Renal cortex interstitium (tissue), 15 donors: ENCODE data around the gene FAT1. TPM values are rescaled to one million over a fixed set of nuclear protein-coding genes. Genes with fewer than 3 reads are reported as not detected.
A peak's percentile ranks its signal among the peaks of the same experiment; 100 is the strongest.
"Not testable (repeated sequence)": the region's sequence is repeated elsewhere in the genome, so short reads cannot be mapped to it uniquely, and the experiment has no call there.

Source experiments
- DNase-seq, 11 donors: peaks; one replicate each; pipeline ENCODE4 v3.0.0-alpha.2; 2013; ENCODE audit warnings: low read depth in 9 of 11, low spot score in 4 of 11; ENCODE audit errors: extremely low read depth in 1 of 11
- long read RNA-seq, 16 experiments: transcript quantifications; one replicate each; lab custom pipeline, GENCODE V29; 2026
- polyA plus RNA-seq, 3 donors: library from polyadenylated mRNA; unstranded; fragments of 120-200 nt; gene quantifications; one replicate each; pipeline ENCODE4 v1.2.1, GENCODE V29; 2013; ENCODE audit not compliant: insufficient read length in 3 of 3

The FAT1 gene
- polyA plus RNA-seq: 100 to 1,000 TPM; 219 to 279 (median 224) TPM
- long read RNA-seq, donor 1, transcript FAT1-208 (2 exons, 1,852 nt): major isoform, 6 of 17 reads
- long read RNA-seq, donor 1, transcript FAT1-202 (3 exons, 2,224 nt): minor isoform, 5 of 17 reads
- long read RNA-seq, donor 1, partial matches to known transcripts: 6 of 17 reads
- long read RNA-seq, donor 1, other reads (novel, unspliced or antisense): 0 of 17 reads
- long read RNA-seq, donor 2, transcript FAT1-208 (2 exons, 1,852 nt): minor isoform, 6 of 28 reads
- long read RNA-seq, donor 2, transcript FAT1-202 (3 exons, 2,224 nt): major isoform, 13 of 28 reads
- long read RNA-seq, donor 2, partial matches to known transcripts: 5 of 28 reads
- long read RNA-seq, donor 2, other reads (novel, unspliced or antisense): 0 of 28 reads
- long read RNA-seq, donor 3, transcript FAT1-202 (3 exons, 2,224 nt): major isoform, 9 of 38 reads
- long read RNA-seq, donor 3, transcript FAT1-208 (2 exons, 1,852 nt): minor isoform, 7 of 38 reads
- long read RNA-seq, donor 3, partial matches to known transcripts: 20 of 38 reads
- long read RNA-seq, donor 3, other reads (novel, unspliced or antisense): 0 of 38 reads
- long read RNA-seq, donor 4, transcript FAT1-208 (2 exons, 1,852 nt): major isoform, 8 of 16 reads
- long read RNA-seq, donor 4, partial matches to known transcripts: 5 of 16 reads
- long read RNA-seq, donor 4, other reads (novel, unspliced or antisense): 0 of 16 reads
- long read RNA-seq, donor 5: 0 reads
- long read RNA-seq, donor 6, transcript FAT1-208 (2 exons, 1,852 nt): minor isoform, 11 of 76 reads
- long read RNA-seq, donor 6, transcript FAT1-202 (3 exons, 2,224 nt): major isoform, 18 of 76 reads
- long read RNA-seq, donor 6, partial matches to known transcripts: 42 of 76 reads
- long read RNA-seq, donor 6, other reads (novel, unspliced or antisense): 0 of 76 reads
- long read RNA-seq, donor 7, transcript FAT1-208 (2 exons, 1,852 nt): minor isoform, 7 of 23 reads
- long read RNA-seq, donor 7, transcript FAT1-202 (3 exons, 2,224 nt): major isoform, 10 of 23 reads
- long read RNA-seq, donor 7, partial matches to known transcripts: 5 of 23 reads
- long read RNA-seq, donor 7, other reads (novel, unspliced or antisense): 0 of 23 reads
- long read RNA-seq, donor 8: 0 reads
- long read RNA-seq, donor 9, transcript FAT1-202 (3 exons, 2,224 nt): major isoform, 9 of 31 reads
- long read RNA-seq, donor 9, transcript FAT1-208 (2 exons, 1,852 nt): minor isoform, 5 of 31 reads
- long read RNA-seq, donor 9, partial matches to known transcripts: 17 of 31 reads
- long read RNA-seq, donor 9, other reads (novel, unspliced or antisense): 0 of 31 reads
- long read RNA-seq, donor 10, transcript FAT1-202 (3 exons, 2,224 nt): major isoform, 11 of 21 reads
- long read RNA-seq, donor 10, transcript FAT1-208 (2 exons, 1,852 nt): minor isoform, 7 of 21 reads
- long read RNA-seq, donor 10, partial matches to known transcripts: 0 of 21 reads
- long read RNA-seq, donor 10, other reads (novel, unspliced or antisense): 0 of 21 reads
- long read RNA-seq, donor 11, transcript FAT1-208 (2 exons, 1,852 nt): minor isoform, 5 of 22 reads
- long read RNA-seq, donor 11, transcript FAT1-202 (3 exons, 2,224 nt): major isoform, 7 of 22 reads
- long read RNA-seq, donor 11, partial matches to known transcripts: 8 of 22 reads
- long read RNA-seq, donor 11, other reads (novel, unspliced or antisense): 0 of 22 reads
- long read RNA-seq, donor 12, full-length matches to known transcripts: 7 of 7 reads
- long read RNA-seq, donor 12, partial matches to known transcripts: 0 of 7 reads
- long read RNA-seq, donor 12, other reads (novel, unspliced or antisense): 0 of 7 reads
- long read RNA-seq, donor 13: 0 reads
- long read RNA-seq, donor 14, transcript FAT1-202 (3 exons, 2,224 nt): major isoform, 8 of 11 reads
- long read RNA-seq, donor 14, partial matches to known transcripts: 0 of 11 reads
- long read RNA-seq, donor 14, other reads (novel, unspliced or antisense): 0 of 11 reads
- long read RNA-seq, donor 15, transcript FAT1-202 (3 exons, 2,224 nt): major isoform, 8 of 20 reads
- long read RNA-seq, donor 15, partial matches to known transcripts: 6 of 20 reads
- long read RNA-seq, donor 15, other reads (novel, unspliced or antisense): 0 of 20 reads
- long read RNA-seq, donor 16, transcript FAT1-208 (2 exons, 1,852 nt): major isoform, 25 of 108 reads
- long read RNA-seq, donor 16, transcript FAT1-202 (3 exons, 2,224 nt): minor isoform, 13 of 108 reads
- long read RNA-seq, donor 16, partial matches to known transcripts: 70 of 108 reads
- long read RNA-seq, donor 16, other reads (novel, unspliced or antisense): 0 of 108 reads

DNA sequence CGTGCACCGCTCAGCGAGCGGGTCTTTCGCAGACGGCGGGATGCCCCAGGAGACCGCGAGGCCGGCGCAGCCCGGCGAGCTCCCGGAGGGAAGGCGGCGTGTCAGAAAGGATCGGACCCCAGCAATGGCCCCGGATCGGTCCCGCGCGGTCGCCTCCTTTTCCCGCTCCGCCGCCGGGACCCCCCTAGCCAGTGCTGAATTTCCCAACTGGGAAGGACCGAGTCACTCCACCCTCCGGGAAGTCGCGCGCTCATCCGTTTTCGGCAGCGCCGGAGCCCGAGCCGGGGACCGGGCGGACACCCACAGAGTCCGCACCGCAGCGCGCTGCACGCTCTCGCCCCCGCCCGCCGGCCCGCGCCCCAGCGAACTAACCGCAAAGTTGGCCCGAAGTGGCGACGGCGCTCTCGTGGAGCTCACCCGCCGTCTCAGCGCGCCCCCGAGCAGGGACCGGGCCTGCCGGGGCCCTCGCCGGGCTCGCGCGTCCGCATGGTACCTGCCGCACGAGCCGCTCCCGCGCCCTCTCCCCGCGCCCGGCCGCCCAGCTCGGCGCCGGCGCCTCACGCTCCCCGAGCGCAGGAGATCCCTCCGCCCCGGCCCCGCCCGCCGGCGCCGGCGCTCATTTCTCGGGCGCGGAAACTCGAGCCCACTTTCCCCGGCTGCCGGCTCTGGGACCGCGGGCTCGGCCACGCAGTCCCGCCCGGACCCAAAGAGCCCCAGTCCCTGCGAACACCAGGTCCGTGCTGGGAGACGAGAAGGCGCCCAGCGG is at the start of gene FAT1:
TSS of gene FAT1 (minus strand) at position 565 of the 766 bp plus-strand sequence. CDS start 14,029 bp downstream, outside the sequence.
- DNase-seq: peak in 9 of 11 donors; percentile 58 to 84 (median 79)

DNA sequence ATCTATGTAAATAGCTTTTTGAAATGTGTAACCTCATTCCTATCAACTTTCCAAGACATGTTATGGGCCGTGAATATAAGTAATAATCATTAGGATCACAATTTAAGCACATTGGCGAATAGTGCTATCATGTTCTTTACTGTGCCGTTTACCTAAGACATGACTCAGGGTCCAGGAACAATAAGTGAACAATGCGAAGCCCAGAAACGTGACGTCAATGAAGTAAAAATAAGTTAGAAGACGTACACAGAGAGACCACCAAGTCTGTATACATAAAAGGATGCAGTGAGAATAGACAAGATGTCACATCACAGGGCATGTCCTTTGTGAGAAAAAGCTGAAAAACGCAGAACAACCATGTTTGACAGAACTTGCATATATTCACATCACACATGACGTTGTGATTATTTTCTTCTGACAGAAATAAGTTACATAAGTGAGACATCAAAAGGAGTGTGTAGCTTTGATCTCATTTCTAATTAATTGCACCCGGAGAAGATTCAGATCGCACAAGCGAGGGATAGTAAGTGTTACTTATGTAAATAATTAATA is 49.4 kb upstream of the FAT1 start:
- DNase-seq: no peak

DNA sequence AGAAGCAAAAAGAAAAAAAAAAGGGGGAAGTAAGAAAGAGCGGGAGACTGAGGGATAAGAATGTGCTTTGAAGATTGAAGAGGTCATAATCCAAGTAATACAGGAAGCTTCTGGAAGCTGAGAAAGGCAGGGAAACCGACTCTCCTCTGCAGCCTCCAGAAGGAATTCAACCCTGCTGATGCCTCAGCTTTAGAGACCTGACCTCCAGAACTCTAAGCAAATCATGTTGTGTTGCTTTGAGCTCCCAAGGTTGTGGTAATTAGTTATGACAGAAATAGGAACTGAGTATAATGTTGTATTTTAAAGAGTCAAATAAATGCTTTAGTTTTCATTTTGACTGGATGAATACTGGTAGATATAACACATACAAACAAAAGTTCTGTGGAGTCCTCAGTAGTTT is 48.0 kb upstream of the FAT1 start:
- DNase-seq: no peak

- DNase-seq: no peak
Observed at GRCh38 chr4:186770481-186771175, 47.0 kb upstream of the FAT1 start.

DNA sequence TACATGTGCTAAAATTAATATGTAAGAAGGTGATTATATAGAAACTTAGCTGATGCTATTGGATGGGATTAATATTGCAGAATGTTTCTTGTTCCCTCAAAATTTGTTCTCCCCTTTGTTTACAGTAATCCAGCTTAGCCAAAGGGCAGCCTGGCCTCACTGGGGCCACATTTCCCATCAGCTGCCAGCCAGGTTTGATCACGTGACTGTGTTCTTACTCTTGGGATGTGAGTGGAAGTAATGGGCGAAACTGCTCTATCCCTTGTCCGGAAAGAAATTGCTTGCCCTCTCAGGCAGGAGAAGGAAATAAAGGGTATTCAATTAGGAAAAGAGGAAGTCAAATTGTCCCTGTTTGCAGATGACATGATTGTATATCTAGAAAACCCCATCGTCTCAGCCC is 44.1 kb upstream of the FAT1 start:
- DNase-seq: no peak

DNA sequence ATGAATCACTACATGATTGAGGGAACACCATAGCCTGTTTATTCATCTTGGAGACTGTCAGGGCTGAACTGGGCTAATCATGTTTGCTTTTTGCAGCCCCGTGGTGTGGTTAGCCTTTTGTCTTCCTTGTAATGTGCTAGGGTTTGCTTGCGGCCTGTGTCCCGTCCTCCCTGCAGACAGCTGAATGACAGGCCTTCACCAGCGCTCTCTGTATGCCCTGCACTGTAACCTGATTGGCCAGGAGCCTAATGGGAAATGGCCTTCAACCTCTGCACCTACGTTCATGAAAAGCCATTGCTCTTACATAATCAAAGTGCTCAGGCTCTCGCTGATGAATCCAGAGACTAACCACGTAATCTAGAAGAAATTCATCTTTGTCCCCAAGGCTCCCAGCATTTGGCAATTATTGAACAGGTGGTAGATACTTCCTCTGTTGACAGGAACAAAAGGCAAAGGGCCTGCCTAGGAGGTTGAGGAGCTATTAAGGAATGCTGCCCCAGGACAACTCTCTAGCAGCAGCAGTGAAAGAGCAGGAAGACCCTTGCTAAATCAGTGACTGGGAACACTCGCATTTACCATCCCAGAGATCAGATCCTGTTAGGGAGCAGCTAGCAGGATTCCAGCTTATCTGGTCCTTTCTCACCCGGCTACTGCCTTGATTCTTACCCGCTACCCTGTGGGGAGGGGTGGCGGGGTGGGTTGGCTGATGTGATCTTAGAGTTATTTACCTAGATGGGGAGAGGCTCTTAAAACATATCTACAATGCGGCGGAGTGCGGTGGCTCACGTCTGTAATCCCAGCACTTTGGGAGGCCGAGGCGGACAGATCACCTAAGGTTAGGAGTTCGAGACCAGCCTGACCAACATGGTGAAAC is 42.3 kb upstream of the FAT1 start:
- DNase-seq: no peak

DNA sequence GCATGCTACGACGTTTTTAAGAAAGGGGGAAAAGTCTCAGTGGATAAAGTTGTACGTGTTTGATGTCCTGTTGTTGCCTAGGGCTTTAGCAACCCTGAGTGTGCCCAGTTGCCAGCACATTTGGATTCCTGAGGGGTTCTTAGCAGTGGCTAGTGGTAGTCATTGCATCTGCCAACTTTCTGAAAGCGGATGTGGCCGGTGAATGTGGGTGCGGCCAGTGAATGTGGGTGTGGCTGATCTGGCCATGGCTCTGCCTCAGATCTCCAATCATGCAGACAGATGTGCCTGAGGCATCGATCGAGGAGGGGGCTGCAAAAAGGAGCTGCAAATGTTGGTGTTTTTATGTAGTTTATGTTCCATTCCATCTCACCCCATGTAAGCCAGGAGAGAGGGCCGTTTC is 41.5 kb upstream of the FAT1 start:
- no peak for DNase-seq

DNA sequence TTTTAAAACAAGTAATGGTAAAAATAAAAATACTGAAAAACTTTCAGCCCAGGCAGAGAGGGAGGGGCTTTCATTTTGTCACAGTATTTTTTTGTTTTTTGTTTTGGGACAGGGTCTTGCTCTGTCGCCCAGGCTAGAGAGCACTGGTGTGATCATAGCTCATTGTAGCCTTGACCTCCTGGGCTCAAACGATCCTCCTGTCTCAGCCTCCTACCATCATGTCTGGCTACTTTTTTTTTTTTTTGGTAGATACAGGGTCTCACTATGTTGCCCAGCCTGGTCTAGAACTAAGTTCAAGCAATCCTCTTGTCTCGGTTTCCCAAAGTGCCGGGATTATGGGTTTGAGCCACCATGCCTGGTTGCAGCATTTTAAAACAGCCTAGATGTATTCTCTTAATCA is 40.8 kb upstream of the FAT1 start:
- no peak for DNase-seq

GRCh38 chr4:186762865-186763264 is 39.2 kb upstream of the FAT1 start:
- no peak for DNase-seq

DNA sequence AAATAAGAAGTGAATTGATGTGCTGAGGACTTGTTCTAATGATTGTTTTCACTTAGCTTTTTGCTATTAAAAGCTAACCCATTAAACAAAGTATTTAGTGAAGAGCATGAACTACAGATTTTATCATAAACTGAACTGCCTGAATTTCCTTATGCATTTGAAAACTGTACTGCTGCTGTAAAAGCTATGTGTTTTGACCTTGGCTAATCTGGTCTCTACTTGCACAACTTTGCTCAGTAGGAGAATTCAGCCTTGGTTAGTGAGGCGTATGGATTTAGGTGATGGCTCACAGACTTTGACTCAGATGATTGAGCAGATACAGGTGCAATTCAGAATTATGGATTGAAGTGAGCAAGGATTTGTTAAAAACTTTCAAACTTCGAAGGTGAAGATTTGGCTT is 38.7 kb upstream of the FAT1 start:
- no peak for DNase-seq

GRCh38 chr4:186761956-186762355 is 38.3 kb upstream of the FAT1 start:
- not testable (repeated sequence) for DNase-seq

DNA sequence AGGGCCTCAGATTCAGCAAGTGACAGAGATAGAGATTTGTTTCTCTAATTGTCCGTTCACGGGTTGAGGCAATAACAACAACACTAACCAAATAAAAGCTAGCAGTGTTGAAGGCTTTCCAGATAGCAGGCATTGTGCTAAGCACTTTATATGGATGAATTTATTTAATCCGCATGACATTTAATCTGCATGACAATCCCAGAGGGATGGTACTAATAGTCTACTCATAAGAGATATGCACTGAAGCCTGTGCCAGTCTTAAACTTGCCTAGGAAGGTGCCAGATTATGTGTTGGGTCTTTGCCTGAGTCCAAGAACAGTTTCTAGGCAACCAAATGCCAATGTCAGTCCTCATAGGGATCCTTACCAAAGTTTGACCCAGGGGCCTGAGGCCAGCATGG is 37.7 kb upstream of the FAT1 start:
- no peak for DNase-seq

DNA sequence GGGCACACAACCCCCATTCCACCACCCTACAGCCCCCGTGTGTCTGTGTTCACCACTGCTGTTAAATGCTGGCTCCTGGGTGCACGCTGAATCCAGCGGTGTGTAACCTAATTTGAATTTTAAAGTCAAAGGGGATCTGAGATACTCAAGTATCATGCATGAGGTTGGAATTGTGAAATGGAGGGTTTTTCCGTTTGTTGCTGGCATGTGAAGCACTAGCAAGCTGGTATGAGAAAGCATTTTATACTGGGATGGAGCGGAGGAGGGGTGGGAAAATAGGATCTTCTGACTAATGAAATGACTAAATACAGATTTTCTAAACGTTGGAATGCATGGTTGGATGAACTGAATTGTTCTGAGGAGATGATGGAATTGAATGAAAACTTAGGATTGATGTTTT is 36.9 kb upstream of the FAT1 start:
- DNase-seq: no peak

DNA sequence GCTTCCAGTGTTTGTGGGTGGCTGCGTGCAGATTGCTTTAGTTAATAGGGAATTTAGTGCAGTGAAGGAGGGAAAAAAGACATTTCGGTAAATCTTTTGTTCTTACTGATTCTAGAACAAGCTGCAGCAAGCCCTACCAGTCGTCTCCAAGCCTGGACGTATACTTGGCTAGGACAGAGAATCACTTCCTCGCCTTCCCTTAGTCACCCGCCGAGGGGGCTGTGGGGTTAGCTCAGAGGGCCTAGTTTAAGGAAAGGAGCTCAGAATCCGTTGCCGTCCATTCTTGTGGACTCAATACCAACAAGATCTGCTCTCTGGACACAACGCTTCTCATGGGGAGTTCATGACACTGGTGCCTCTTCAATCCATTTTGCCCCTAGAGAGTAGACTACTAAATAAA is 36.3 kb upstream of the FAT1 start:
- no peak for DNase-seq
